HepG2 (cell line): ENCODE data around the gene MYLK. TPM values are rescaled to one million over a fixed set of nuclear protein-coding genes. Genes with fewer than 3 reads are reported as not detected.
A peak's percentile ranks its signal among the peaks of the same experiment; 100 is the strongest.

Experiments used
- ARNT2 ChIP-seq: sonication (generic); formaldehyde crosslinking; IDR thresholded peaks from 2 replicates; pipeline ENCODE4 v1.8.0; 2022; ENCODE audit warnings: mild to moderate bottlenecking, low read depth, missing genetic modification reagents, moderate library complexity
- GMEB1 ChIP-seq: sonication (generic); formaldehyde crosslinking; IDR thresholded peaks from 2 replicates; pipeline ENCODE4 v1.5.1; 2020; ENCODE audit warnings: missing genetic modification reagents, mild to moderate bottlenecking, borderline replicate concordance
- MAF1 ChIP-seq: sonication (generic); formaldehyde crosslinking; IDR thresholded peaks from 2 replicates; pipeline ENCODE4 v1.5.0; 2020; ENCODE audit warnings: missing genetic modification reagents, borderline replicate concordance
- NR1H2 ChIP-seq: sonication (generic); formaldehyde crosslinking; IDR thresholded peaks from 2 replicates; pipeline ENCODE4 v1.8.1; 2022; ENCODE audit warnings: low read depth, missing genetic modification reagents, borderline replicate concordance
- ONECUT2 ChIP-seq: sonication (generic); formaldehyde crosslinking; IDR thresholded peaks from 2 replicates; pipeline ENCODE4 v1.4.0; 2020; ENCODE audit warnings: missing genetic modification reagents
- RXRB ChIP-seq: IDR thresholded peaks from 2 replicates; pipeline ENCODE4 v1.6.1; 2016; ENCODE audit warnings: borderline replicate concordance, missing genetic modification reagents, missing compliant biosample characterization
- SALL2 ChIP-seq: sonication (generic); formaldehyde crosslinking; IDR thresholded peaks from 2 replicates; pipeline ENCODE4 v1.8.1; 2023; ENCODE audit warnings: mild to moderate bottlenecking, missing genetic modification reagents, inconsistent platforms
- SNAPC2 ChIP-seq: sonication (generic); formaldehyde crosslinking; IDR thresholded peaks from 2 replicates; pipeline ENCODE4 v1.8.1; 2022; ENCODE audit warnings: mild to moderate bottlenecking, missing genetic modification reagents
- SRSF9 ChIP-seq: fragments of 200-400 bp; formaldehyde crosslinking; IDR thresholded peaks from 2 replicates; pipeline ENCODE4 v1.6.1; 2018; ENCODE audit warnings: borderline replicate concordance, mild to moderate bottlenecking, low read depth, low read length; ENCODE audit not compliant: insufficient read depth, poor library complexity, severe bottlenecking
- TEAD2 ChIP-seq: sonication (generic); formaldehyde crosslinking; IDR thresholded peaks from 2 replicates; pipeline ENCODE4 v1.9.0; 2021; ENCODE audit warnings: missing genetic modification reagents
- THRA ChIP-seq: sonication (generic); formaldehyde crosslinking; IDR thresholded peaks from 2 replicates; pipeline ENCODE4 v1.4.0; 2020; ENCODE audit warnings: missing genetic modification reagents, borderline replicate concordance
- ZBTB34 ChIP-seq: sonication (generic); formaldehyde crosslinking; IDR thresholded peaks from 2 replicates; pipeline ENCODE4 v1.8.0; 2022; ENCODE audit warnings: mild to moderate bottlenecking, missing genetic modification reagents
- ZFP41 ChIP-seq: sonication (generic); formaldehyde crosslinking; IDR thresholded peaks from 2 replicates; pipeline ENCODE4 v1.4.0; 2020; ENCODE audit warnings: mild to moderate bottlenecking, missing genetic modification reagents, borderline replicate concordance
- ZFY ChIP-seq: sonication (generic); formaldehyde crosslinking; IDR thresholded peaks from 2 replicates; pipeline ENCODE4 v1.4.0; 2020; ENCODE audit warnings: missing genetic modification reagents
- ZNF607 ChIP-seq: sonication (generic); formaldehyde crosslinking; IDR thresholded peaks from 2 replicates; pipeline ENCODE4 v1.5.1; 2020; ENCODE audit warnings: missing genetic modification reagents, mild to moderate bottlenecking, borderline replicate concordance
- ZNF646 ChIP-seq: sonication (generic); formaldehyde crosslinking; IDR thresholded peaks from 2 replicates; pipeline ENCODE4 v1.9.0; 2021; ENCODE audit warnings: mild to moderate bottlenecking, missing genetic modification reagents
- ZNF672 ChIP-seq: sonication (generic); formaldehyde crosslinking; IDR thresholded peaks from 2 replicates; pipeline ENCODE4 v1.8.1; 2022; ENCODE audit warnings: missing genetic modification reagents
- polyA plus RNA-seq, 8 experiments: library from polyadenylated mRNA; depleted of rRNA in 3 of 8; stranded (reverse) in 7 of 8; unstranded in 1 of 8; fragments of >200 nt; fragmentation: Illumina TruSeq in 4 of 8; extraction: Trizol in 4 of 8; gene quantifications; 2 replicates each; pipeline versions ENCODE4 v1.2.1 to v1.2.3, GENCODE V29; 2011 to 2016; ENCODE audit warnings: low read depth in 4 of 8, missing spikeins in 1 of 8, mixed read lengths in 1 of 8; ENCODE audit not compliant: insufficient read depth in 1 of 8
- total RNA-seq, 5 experiments: library from RNA; depleted of rRNA; stranded (reverse); fragments of >200 nt; fragmentation: Illumina TruSeq; extraction: Trizol; gene quantifications; 2 replicates each; pipeline ENCODE4 v1.2.3, GENCODE V29; 2016; ENCODE audit warnings: low read depth in 1 of 5

Gene MYLK
- total and polyA plus RNA-seq, 2 of the 13 experiments (the other 11 are each of a cell fraction or from before 2014, with no cell fraction given), result 10.6 to 34.9 TPM

GRCh38 chr3:123652342-123652984 lies 231.7 kb downstream of the MYLK start (continued):
- TF ChIP-seq ZNF646 (CRISPR knock-in tag) (no peak), GMEB1 (no peak), ZNF607 (CRISPR knock-in tag) (no peak), NR1H2 (CRISPR knock-in tag) (no peak), ZFP41 (no peak), SALL2 (0 out of 2 replicates have a peak, but pooled peaks have one; percentile 22), THRA (CRISPR knock-in tag) (no peak), SRSF9 (no peak), ZBTB34 (CRISPR knock-in tag) (no peak), ARNT2 (CRISPR knock-in tag) (0 out of 2 replicates have a peak, but pooled peaks have one; percentile 41), ZNF672 (CRISPR knock-in tag) (no peak), RXRB (CRISPR knock-in tag) (0 out of 2 replicates have a peak, but pooled peaks have one; percentile 37), ZFY (CRISPR knock-in tag) (no peak), SNAPC2 (no peak), TEAD2 (no peak), MAF1 (CRISPR knock-in tag) (no peak), ONECUT2 (CRISPR knock-in tag) (no peak)
